DMS114 treated with DMSO at 0.1 percent for 48 hours (cell line): ENCODE data around the gene ANKRD66.
"Not testable (repeated sequence)": the region's sequence is repeated elsewhere in the genome, so short reads cannot be mapped to it uniquely, and the experiment has no call there.

Source experiments
- DNase-seq: peaks from one replicate; lab custom pipeline; 2025; ENCODE audit not compliant: unreplicated experiment; lab: John Stamatoyannopoulos, UW

ANKRD66 gene

DNA sequence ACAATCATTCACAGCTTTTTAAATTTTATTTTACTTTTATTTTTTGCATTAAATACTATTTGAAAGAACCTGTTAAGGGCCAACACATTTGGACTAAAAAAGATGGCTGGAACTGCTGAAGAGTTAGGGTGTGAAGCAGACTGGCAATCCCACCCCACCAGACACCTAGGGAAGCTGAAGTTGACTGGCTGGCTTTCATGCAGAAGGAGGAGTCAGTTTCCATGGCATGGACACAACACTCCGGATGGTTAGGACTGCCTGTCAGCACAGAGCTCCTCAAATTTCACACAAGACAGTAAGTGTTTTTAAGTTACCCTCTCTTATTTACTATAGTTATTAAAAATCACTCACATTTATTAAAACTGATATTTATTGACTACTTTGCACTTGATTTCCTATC is at the start of gene ANKRD66:
Gene ANKRD66 (plus strand): TSS at position 238 of the 400 bp plus-strand sequence. CDS start 5,016 bp downstream, outside the sequence.
- DNase-seq: no peak

GRCh38 chr6:46699970-46700369 is 46.8 kb upstream of the ANKRD66 start:
- no peak for DNase-seq

DNA sequence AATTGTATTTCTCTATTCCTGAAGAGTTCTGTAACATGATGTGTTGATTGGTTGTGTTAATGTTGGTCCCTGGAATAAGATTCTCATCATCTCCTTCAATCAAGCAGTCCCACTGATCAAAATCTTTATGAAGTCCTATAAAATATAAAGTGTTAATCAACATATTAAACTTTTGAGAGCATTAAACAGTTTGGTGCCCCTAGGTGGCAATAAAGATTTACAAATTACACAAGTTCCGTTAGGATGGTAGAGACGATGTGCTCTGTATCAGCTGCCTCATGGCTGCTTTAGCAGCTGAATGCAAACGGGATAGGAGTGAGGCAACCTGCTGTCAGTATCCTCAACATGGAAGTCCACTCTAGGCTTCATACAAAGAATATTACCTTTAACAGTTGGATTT is 42.2 kb upstream of the ANKRD66 start:
- DNase-seq: peak; percentile 23

DNA sequence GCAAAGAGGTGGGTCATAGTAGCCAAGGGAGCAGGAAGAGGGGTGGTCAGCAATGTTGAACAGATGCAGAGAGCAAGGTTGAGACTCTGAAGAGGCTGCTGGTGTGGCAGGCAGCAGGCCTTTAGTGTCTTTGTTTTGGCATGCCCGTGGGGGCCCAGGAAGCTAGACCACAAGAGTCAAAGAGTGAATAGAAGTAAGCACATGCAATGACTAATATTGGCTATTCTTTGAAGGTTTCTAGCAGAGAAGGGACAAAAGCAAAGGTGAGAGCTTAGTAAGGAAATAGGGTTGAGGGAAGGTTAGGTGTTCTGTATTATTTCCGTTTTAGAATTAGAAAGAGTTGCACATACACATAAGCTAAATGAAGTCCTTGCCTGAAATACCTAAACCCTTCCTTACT is 40.3 kb upstream of the ANKRD66 start:
- DNase-seq: no peak

GRCh38 chr6:46711491-46711890 is 35.2 kb upstream of the ANKRD66 start:
- no peak for DNase-seq

- DNase-seq: no peak
Measured at GRCh38 chr6:46715141-46715540, 31.6 kb upstream of the ANKRD66 start.

DNA sequence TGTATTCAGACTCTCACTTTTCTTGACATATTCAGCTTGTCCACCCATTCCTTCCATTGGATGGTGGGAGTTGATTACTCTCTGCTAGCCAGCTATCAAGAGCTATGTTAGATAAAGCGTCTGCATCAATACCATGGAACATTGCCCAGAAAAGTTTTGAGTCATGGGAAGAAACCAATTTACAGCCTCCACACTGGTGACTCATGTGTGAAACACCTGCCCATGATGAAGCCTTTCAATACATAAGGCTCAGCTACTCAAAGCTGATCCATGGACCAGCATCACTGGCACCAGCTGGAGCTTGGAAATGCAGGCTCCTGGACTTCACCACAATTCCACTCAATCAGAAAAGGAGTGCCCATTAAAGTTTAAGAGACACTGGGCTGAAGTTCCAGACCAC is 27.6 kb upstream of the ANKRD66 start:
- no peak for DNase-seq

GRCh38 chr6:46720401-46720800 is 26.3 kb upstream of the ANKRD66 start:
- no peak for DNase-seq

GRCh38 chr6:46729787-46730326 is 16.9 kb upstream of the ANKRD66 start:
- no peak for DNase-seq

DNA sequence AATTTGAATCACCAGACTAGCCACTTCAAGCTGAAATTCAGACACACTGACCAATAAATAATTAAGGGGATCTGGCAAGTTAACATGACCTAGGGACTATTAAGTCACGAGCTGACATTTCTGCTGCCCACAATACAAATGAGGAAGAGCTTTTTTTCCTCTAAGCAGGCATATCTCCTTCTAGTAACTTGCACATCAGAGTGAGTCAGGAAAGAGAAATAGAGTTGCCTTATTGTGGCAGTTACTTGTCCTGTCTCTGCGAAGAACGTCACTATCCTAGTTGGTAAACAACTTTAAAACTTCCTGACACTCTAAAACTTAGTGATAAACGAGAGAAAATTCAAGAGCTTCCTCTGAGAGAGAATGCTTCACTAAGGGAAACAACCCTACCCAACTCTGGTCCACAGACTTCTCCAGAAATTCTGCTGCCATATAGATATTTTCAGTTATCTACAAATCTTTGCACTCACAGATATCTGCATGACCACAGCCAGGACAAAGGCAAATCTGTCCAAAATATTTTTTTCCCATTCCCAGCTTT is 15.7 kb upstream of the ANKRD66 start:
- no peak for DNase-seq

DNA sequence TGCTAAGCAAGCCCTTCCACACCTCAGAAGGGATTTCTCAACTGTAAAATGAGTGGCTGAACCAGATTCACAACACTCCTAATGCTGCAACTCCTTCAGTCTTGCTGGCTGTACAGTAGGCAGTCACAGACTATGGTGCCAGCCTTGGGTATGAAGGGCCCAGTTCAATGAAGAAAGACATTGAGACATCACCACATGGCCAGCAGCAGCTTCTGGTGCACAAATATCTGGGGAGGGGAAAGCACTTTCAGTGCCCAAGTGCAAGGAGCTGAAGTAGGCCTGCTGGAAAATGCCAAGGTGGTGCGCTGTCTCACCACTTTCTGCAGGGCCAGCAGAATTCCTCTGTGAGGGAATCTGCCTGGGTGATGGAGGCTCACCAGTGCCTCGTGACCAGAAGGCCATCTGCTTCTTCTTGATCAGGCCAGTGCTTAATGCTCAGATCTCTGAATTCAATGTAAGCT is 13.4 kb upstream of the ANKRD66 start:
- DNase-seq: no peak

DNA sequence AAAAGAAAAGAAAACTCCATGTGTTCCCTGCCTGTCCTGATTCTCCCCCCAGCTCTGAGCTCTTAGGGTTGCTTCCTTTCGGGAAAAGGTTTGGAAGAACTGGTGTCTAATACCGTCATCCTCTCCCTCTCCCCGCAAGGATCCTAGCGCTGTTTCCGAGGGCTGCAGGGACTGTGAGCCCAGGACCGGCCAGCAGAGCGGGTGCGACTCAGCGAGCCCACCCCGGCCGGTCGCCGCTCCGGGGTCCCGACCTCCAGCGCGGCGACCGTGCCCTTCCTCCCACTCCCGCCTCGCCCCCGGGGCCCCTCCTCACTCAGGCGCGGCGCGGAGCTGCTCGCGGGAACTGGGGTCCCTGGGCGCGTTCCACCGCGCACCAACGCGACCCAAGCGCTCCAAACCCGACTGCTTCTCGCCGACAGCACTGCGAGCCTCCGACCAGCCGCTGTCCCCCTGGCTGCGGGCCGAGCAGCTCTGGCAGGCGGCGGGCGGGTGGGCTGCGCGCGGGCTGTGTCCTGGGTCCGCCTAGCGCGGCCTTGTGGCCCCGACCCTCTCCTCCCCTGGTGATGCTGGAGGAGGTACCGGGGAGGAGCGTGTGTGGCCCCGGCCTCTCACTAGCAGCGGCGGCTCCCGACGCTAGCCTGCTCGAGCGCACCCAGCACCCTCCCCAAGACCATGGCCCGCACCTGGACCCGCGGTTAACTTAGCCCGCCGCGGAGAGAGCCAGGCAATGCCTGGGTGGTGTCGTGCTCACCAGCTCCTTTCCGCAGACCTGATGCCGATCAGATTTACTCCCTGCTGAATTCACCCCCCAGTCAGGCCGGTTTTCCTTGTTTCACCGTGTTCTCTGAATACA is 11.6 kb upstream of the ANKRD66 start, which contains the start of gene PLA2G7:
Gene PLA2G7 (minus strand): TSS at position 509 of the 853 bp plus-strand sequence. CDS start 12,484 bp downstream, outside the sequence.
- DNase-seq: peak; percentile 10

GRCh38 chr6:46735720-46736031 is 11.1 kb upstream of the ANKRD66 start:
- DNase-seq: no peak

- no peak for DNase-seq
Measured at GRCh38 chr6:46736906-46737305, 9.8 kb upstream of the ANKRD66 start.

DNA sequence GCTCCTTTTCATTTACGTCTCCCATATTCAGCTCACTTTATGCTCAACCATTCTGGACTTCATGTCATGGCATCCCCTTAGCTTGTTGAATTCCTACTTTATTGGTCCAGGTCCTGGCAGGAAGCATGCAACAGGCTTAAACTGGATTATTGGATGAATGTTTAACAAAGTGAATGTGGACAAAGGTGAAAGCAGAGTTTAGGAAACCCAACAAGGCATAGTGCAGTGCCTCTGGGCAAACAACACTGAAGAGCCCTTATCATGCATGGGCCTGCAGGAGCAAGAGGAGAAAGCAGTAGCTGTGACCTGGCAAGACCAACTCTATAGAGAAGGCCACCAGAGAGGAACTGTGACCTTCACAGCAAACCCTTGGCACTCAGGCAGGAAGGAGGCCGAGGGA is 5.3 kb upstream of the ANKRD66 start:
- DNase-seq: no peak

DNA sequence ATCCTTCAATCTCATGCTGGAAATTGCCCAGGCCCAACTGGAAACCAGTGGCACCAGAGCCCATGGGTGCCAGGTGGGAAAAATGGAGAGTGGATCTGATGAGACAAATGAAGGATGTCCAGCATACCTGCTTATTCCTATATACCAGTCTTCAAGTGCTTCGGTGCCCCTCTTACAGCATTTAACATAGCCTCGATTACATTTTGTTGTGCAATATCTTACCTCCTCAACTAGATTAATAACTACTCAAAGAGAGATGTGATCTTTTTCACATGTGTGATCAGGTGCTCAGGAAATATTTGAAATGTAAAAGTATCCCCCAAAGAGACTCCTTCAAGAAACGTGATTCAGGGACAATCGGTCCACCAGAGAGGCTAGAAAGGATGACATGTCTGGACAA is 4.8 kb upstream of the ANKRD66 start:
- no peak for DNase-seq

DNA sequence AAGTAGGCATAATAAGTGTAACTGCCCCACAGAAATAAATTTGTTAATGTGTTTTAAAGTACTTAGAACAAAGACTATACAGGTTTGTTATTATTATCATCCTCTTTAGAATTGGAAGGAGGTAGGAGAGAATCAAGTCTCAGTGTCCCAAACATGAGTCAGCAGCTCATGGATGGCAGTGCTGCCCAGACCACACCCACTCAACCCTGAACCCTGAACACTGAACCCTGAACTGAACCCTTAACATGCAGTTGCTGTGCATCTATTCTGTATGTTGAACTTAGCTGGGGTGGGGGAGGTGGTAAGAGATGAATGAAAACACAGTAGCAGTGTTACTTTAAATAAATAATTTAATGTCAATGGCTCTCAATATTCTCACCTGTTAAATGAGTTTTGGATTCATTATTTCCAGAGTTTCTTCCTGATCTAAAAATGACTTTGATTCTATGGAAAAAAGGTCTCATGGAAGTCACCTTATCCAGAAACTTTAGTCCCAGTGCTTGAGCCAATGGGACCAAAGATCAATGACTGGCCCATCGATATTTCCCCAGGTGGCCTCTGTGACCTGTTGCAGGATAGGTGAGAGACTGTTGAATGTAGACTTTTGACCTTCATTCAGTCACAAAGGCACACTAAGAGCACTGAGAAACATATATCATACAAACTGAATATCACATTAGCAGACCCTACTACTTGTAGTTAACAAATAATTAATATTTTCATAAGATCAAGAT is 3.1 kb upstream of the ANKRD66 start:
- no peak for DNase-seq

DNA sequence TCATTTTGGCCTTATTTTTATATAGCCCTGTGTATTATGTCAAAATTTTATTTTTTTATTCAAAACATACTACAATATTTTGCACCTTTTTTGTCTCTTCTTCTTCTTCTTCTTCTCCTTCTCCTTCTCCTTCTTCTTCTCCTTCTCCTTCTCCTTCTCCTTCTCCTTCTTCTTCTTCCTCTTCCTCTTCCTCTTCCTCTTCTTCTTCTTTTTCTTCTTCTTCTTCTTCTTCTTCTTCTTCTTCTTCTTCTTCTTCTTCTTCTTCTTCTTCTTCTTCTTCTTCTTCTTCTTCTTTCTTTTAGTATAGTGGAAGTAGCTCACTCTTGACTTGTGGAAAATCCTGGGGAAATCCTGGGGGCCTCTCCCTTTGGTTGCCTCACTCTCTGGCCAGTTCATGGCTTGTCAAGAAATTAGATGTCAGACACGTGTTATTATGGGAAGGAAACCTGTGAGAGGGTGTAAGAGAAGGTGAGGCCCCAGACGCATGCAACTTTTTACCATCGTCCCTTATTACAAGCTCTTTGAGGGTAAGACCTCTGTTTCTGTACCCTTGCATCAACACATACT is 2.5 kb upstream of the ANKRD66 start:
- DNase-seq: not testable (repeated sequence)

DNA sequence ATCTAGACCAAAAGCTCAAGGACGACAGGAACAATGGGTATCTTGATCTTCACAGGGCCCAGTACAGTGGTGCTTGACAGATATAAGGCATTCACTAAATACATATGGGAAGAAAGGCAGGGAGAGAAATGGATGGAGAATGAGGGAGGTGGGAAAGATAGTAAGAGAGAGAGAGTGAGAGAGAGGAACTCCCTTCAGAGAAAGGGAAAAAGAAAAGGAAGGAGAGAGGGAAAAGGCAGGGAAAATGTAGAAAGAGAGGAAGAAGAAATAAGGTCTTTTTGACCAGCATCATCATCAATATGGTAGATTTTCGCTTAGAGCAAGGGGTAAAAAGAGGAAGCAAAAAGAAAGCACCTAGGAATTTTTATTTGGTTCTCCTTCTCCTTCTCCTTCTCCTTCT is 760 bp upstream of the ANKRD66 start:
- DNase-seq: no peak

DNA sequence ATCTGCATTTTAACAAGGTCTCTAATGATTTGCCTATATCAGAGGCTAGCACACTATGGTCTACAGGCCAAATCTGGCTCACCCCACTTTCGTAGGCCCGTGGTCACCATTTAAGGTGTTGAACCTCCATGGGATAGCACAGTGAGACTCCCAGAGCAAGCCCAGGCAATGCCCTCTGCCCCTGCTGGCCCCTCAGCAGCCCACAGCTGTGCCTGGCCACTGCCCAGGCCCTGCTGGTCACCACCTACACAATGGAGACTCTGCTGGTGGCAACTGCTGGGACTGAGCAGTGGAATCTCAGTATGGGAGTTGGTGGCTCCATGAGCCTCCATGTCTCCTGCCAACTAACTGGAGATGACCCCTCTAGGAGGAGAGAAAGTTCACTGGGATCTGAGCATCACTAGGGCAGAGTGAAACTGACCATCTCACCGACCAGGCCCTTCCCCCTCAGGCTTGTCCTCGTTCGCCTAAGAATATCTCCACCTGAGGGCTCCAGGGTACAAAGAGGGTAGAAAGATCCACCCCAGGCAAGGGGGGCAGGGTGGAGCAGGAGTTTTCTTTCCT is 2.3 kb downstream of the ANKRD66 start:
- no peak for DNase-seq

- DNase-seq: no peak
Measured at GRCh38 chr6:46749731-46750130, 3.0 kb downstream of the ANKRD66 start.
